A549 (cell line): Measurements from ENCODE around the gene CNTNAP5. TPM values are rescaled to one million over a fixed set of nuclear protein-coding genes. Genes with fewer than 3 reads are reported as not detected.

Experiments
- ATAC-seq, 2 experiments: fragments of 200-7000 bp in 1 of 2; fragments of >200 bp in 1 of 2; cut with Nextera tagmentation in 1 of 2; cut with Tn5 transposase in 1 of 2; 3 replicates each; pipeline versions ENCODE4 v1.8.0 to v1.9.1; 2018 to 2020; ENCODE audit warnings: mild to moderate bottlenecking in 1 of 2, moderate library complexity in 1 of 2
- CTCF ChIA-PET: fragments of 300-600 bp; sonication (Branson Sonifier 250); formaldehyde crosslinking; extraction: SDS; loops from one replicate; lab custom pipeline; 2021; ENCODE audit warnings: antibody characterized with exemption, inconsistent platforms; lab: Yijun Ruan, JAX
- POLR2A ChIA-PET: fragments of 350-600 bp; formaldehyde crosslinking; extraction: SDS; loops from one replicate; lab custom pipeline; 2021; ENCODE audit warnings: antibody characterized with exemption, inconsistent platforms; lab: Yijun Ruan, JAX
- DNase-seq, 2 experiments: peaks; one replicate each; pipeline versions ENCODE4 v3.0.0 to v3.0.0-alpha.2; 2011 to 2016; ENCODE audit warnings: low read depth in 1 of 2, low spot score in 1 of 2
- FAIRE-seq: peaks from 2 replicates; lab custom pipeline; 2011; peaks lifted over from hg19 to GRCh38; lab: Jason Lieb, UNC
- H3K27ac ChIP-seq, 2 experiments: fragments of >200 bp; sonication (Bioruptor Twin); formaldehyde crosslinking; 3 replicates each; pipeline ENCODE4 v1.5.1; 2016 to 2017
- H3K4me1 ChIP-seq: fragments of >200 bp; sonication (Bioruptor Twin); formaldehyde crosslinking; 3 replicates; pipeline ENCODE4 v1.6.1; 2016
- H3K4me2 ChIP-seq: fragments of >200 bp; sonication (Bioruptor Twin); formaldehyde crosslinking; 3 replicates; pipeline ENCODE4 v1.6.1; 2016
- H3K4me3 ChIP-seq: fragments of >200 bp; sonication (Bioruptor Twin); formaldehyde crosslinking; 3 replicates; pipeline ENCODE4 v1.5.1; 2016
- H3K9me3 ChIP-seq: fragments of >200 bp; sonication (Bioruptor Twin); formaldehyde crosslinking; 3 replicates; pipeline ENCODE4 v1.6.1; 2016
- ATOH8 ChIP-seq: fragments of 250-450 bp; sonication (Bioruptor Pico); IDR thresholded peaks from 2 replicates; pipeline ENCODE4 v1.5.0; 2020; ENCODE audit warnings: low read depth, mild to moderate bottlenecking, moderate library complexity
- CBX2 ChIP-seq: fragments of 200-600 bp; sonication (generic); IDR thresholded peaks from 2 replicates; pipeline ENCODE4 v1.6.1; 2016; ENCODE audit warnings: low read depth, mild to moderate bottlenecking, borderline replicate concordance
- CBX8 ChIP-seq: fragments of 200-600 bp; sonication (generic); IDR thresholded peaks from 2 replicates; pipeline ENCODE4 v1.6.1; 2016
- CHD2 ChIP-seq: fragments of 150-350 bp; IDR thresholded peaks from 2 replicates; pipeline ENCODE4 v1.6.1; 2014; ENCODE audit warnings: low read length; ENCODE audit not compliant: partially characterized antibody
- ESRRA ChIP-seq: fragments of 150-350 bp; IDR thresholded peaks from 2 replicates; pipeline ENCODE4 v1.6.1; 2014; ENCODE audit warnings: mild to moderate bottlenecking, low read length, borderline replicate concordance
- FOSL2 ChIP-seq, 2 experiments: fragments of 450-650 bp in 1 of 2; fragments of >200 bp in 1 of 2; sonication (Bioruptor Twin) in 1 of 2; formaldehyde crosslinking; IDR thresholded peaks; 2 replicates each; pipeline versions ENCODE4 v1.5.0 to v1.6.1; 2016 to 2020; ENCODE audit warnings: mild to moderate bottlenecking in 1 of 2, moderate library complexity in 1 of 2
- FOXS1 ChIP-seq: fragments of 250-450 bp; sonication (Bioruptor Pico); IDR thresholded peaks from 2 replicates; pipeline ENCODE4 v1.5.0; 2020; ENCODE audit warnings: mild to moderate bottlenecking, moderate library complexity
- HEYL ChIP-seq: fragments of 250-450 bp; sonication (Bioruptor Pico); IDR thresholded peaks from 2 replicates; pipeline ENCODE4 v1.8.0; 2021; ENCODE audit warnings: mild to moderate bottlenecking, moderate library complexity
- HOXB13 ChIP-seq: fragments of 250-450 bp; sonication (Bioruptor Pico); IDR thresholded peaks from 2 replicates; pipeline ENCODE4 v1.5.0; 2020; ENCODE audit warnings: low read depth, mild to moderate bottlenecking, moderate library complexity
- KDM1A ChIP-seq: fragments of 200-600 bp; sonication (generic); IDR thresholded peaks from 2 replicates; pipeline ENCODE4 v1.6.1; 2016; ENCODE audit warnings: low read depth, mild to moderate bottlenecking
- KDM5A ChIP-seq: fragments of 200-600 bp; sonication (generic); IDR thresholded peaks from 2 replicates; pipeline ENCODE4 v1.6.1; 2016; ENCODE audit warnings: antibody characterized with exemption, mild to moderate bottlenecking
- MAFK ChIP-seq: fragments of 450-650 bp; IDR thresholded peaks from 2 replicates; pipeline ENCODE4 v1.6.1; 2014; ENCODE audit not compliant: partially characterized antibody
- MAZ ChIP-seq: fragments of 150-350 bp; IDR thresholded peaks from 2 replicates; pipeline ENCODE4 v1.6.1; 2014; ENCODE audit warnings: antibody characterized with exemption, low read depth, low read length, borderline replicate concordance
- NPAS2 ChIP-seq: fragments of 250-450 bp; sonication (Bioruptor Pico); IDR thresholded peaks from 2 replicates; pipeline ENCODE4 v1.8.0; 2022; ENCODE audit warnings: mild to moderate bottlenecking, moderate library complexity, borderline replicate concordance
- PHF8 ChIP-seq: fragments of 200-600 bp; sonication (generic); IDR thresholded peaks from 2 replicates; pipeline ENCODE4 v1.6.1; 2016; ENCODE audit warnings: low read depth, mild to moderate bottlenecking, antibody characterized with exemption, moderate library complexity, borderline replicate concordance
- POLR2AphosphoS2 ChIP-seq: conservative IDR thresholded peaks from 2 replicates; pipeline ENCODE4 v1.6.1; 2012; ENCODE audit warnings: low read length, improper control_type of control experiment, inconsistent platforms
- RCOR1 ChIP-seq: fragments of 150-350 bp; IDR thresholded peaks from 2 replicates; pipeline ENCODE4 v1.6.1; 2014; ENCODE audit warnings: antibody characterized with exemption, low read length, low read depth
- REST ChIP-seq: fragments of 200-600 bp; sonication (generic); IDR thresholded peaks from 2 replicates; pipeline ENCODE4 v1.6.1; 2016; ENCODE audit warnings: antibody characterized with exemption, mild to moderate bottlenecking, moderate library complexity
- RFX5 ChIP-seq: fragments of 450-650 bp; IDR thresholded peaks from 2 replicates; pipeline ENCODE4 v1.7.1; 2014; ENCODE audit warnings: antibody characterized with exemption, mild to moderate bottlenecking, moderate library complexity
- RNF2 ChIP-seq: fragments of 200-600 bp; sonication (generic); IDR thresholded peaks from 2 replicates; pipeline ENCODE4 v1.6.1; 2016; ENCODE audit warnings: low read depth, mild to moderate bottlenecking, antibody characterized with exemption, moderate library complexity, borderline replicate concordance
- SMC3 ChIP-seq: fragments of >200 bp; sonication (Bioruptor Twin); formaldehyde crosslinking; IDR thresholded peaks from 3 replicates; pipeline ENCODE4 v1.6.1; 2018; ENCODE audit warnings: inconsistent platforms
- ZC3H11A ChIP-seq: fragments of 450-650 bp; IDR thresholded peaks from 2 replicates; pipeline ENCODE4 v1.6.1; 2014; ENCODE audit warnings: antibody characterized with exemption, mild to moderate bottlenecking
- ZSCAN20 ChIP-seq: fragments of 250-450 bp; sonication (Bioruptor Pico); IDR thresholded peaks from 2 replicates; pipeline ENCODE4 v1.8.0; 2022; ENCODE audit warnings: mild to moderate bottlenecking, moderate library complexity
- WGBS: methylation state at CpG from one replicate; pipeline ENCODE4 v1.1.6; 2017; ENCODE audit errors: missing lambda C conversion rate; 5-methylcytosine and 5-hydroxymethylcytosine counted together
- polyA plus RNA-seq, 4 experiments: library from polyadenylated mRNA; depleted of rRNA in 3 of 4; stranded (reverse); fragments of >200 nt; fragmentation: RNase III in 1 of 4; extraction: RNeasy Plus Mini Kit Qiagen cat#74134 plus additional on column Dnase treatment in 1 of 4; gene quantifications; 2 replicates in 3 of 4; 3 replicates in 1 of 4; pipeline ENCODE4 v1.2.3, GENCODE V29; 2011 to 2017
- TF ChIP-seq, protein P1 (sequence below): IDR thresholded peaks from 2 replicates; pipeline ENCODE4 v1.6.1; 2012; ENCODE audit warnings: low read depth, borderline replicate concordance

Gene CNTNAP5
- polyA plus RNA-seq, 2 of the 4 experiments (the other 2 are of a cell fraction): not detected

DNA sequence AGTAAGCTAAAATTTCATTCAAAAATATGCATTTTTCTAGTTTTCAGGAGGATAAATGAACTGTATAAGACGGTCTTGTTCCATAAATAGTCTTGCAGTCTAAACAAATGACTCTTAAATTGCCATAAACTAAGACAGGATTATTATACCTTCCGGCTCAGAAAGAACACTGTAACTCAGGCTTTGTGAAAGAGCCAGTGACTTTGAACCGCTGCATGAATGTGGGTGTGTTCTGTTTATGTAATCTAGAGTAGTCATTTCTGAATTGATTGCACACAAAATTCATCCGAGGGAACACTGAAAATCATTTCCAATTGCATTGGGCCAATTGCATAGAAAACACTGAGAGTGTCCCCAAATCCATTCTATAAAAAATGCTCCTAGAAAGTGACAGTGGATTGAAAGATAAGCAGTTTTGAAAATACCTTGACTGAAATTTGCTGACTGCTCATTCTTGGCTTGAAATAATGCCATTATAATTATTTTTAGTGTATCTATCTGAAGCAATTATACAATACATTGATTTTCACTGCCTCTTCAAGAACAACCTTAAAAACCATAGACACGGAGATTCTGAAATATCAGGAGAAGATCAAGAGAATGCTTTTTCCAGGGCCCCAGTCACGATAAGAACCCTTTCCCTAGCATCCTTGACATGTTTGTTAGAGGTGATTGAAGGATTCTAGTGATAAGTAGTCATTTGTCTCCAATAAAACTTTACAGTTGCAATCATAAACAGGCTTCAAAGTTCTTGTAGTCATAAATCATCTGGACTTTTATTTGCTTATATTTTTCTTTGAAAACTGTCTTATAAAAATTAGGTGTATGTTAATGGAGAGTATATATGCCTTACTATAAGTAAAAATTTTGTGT is 55.4 kb downstream of the CNTNAP5 start:
- POLR2A ChIA-PET: no interaction called here
- TF ChIP-seq RNF2: no peak
- TF ChIP-seq MAFK: peak; percentile 60
- TF ChIP-seq KDM5A: no peak
- no peak for TF ChIP-seq PHF8
- TF ChIP-seq CBX8: no peak
- TF ChIP-seq ATOH8 (CRISPR knock-in tag): no peak
- no peak for TF ChIP-seq RCOR1
- no peak for TF ChIP-seq ZSCAN20
- ATAC-seq (no peak), DNase-seq (no peak), FAIRE-seq (no peak)
- no peak overlapping the region for H3K27ac ChIP-seq
- 14% methylated on average over 6 of the region's 6 CpGs for WGBS
- H3K4me1 ChIP-seq: no peaks in the 10 kb centered on the region
- H3K4me3 ChIP-seq: no peak overlapping the region
- no peaks in the 10 kb centered on the region for H3K9me3 ChIP-seq
- CTCF ChIA-PET: no interaction called here
- no peak overlapping the region for H3K4me2 ChIP-seq

DNA sequence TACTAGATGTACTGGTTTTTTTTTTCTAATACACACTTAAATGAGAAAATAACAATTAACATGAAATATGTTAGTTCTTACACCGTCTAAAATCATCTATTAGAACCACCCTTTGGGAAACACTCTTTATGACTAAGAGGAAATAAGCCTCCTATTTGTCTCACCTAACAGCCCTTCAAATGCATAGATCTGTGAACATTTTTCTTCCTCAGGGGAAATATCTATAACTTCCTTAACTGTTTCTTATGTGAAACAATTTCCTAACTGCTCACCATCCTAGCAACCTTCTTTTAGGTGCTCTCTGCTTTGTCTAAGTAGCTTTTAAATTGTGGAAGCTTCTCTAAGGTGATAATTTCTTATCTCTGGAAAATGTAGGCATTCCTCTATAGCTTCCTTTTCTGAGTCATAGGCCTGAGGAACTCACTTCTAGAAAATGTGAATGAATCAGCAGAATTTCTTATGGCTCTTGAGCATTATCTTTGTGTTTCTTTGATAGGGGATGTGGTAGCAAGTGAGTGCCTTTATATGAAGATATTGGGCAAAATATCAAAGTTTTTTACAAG is 56.1 kb downstream of the CNTNAP5 start:
- no peak for ATAC-seq
- H3K4me2 ChIP-seq: no peak overlapping the region
- TF ChIP-seq MAFK (peak; percentile 52), HEYL (CRISPR knock-in tag) (no peak), RFX5 (no peak)
- TF ChIP-seq, all 56 proteins: peak for 1
- WGBS: 3% methylated on average over 1 of the region's 1 CpG
- CTCF ChIA-PET: no interaction called here
- no peak overlapping the region for H3K4me3 ChIP-seq
- H3K9me3 ChIP-seq: no peaks in the 10 kb centered on the region
- no peak overlapping the region for H3K27ac ChIP-seq
- DNase-seq (no peak), FAIRE-seq (no peak)
- no peaks in the 10 kb centered on the region for H3K4me1 ChIP-seq
- POLR2A ChIA-PET: no interaction called here

DNA sequence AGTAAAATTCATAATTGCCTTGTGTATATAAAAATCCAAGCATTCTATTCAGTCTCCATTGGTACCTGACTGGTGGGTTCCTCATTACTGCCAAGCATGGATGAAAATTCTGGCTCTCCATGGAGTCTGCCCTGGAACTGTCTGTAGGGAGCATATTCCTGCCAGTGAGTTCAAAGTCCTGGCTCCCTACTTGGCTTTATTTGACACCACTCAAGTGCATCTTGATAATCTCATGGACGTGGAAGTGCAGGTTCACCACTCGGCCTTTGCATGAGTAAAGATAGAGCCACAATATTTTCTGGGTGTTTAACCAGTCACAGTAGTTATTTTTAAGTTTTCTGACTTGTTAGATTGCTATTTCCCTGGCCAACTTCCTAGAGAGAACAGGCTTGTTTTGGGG is 63.5 kb downstream of the CNTNAP5 start:
- WGBS: 0% methylated on average over 2 of the region's 2 CpGs
- DNase-seq (no peak), FAIRE-seq (no peak), ATAC-seq (no peak)
- ChIA-PET CTCF (interaction anchor here (1.1 kb wide), 1 partner anchor 12 kb away, joined by 3 read pairs; no protein-coding TSS in a partner anchor), POLR2A (no interaction called here)
- no peaks in the 10 kb centered on the region for H3K4me1 ChIP-seq
- no peak overlapping the region for H3K4me2 ChIP-seq
- H3K9me3 ChIP-seq: no peaks in the 10 kb centered on the region
- no peak overlapping the region for H3K27ac ChIP-seq
- no peak for TF ChIP-seq ESRRA
- no peak for TF ChIP-seq PHF8
- TF ChIP-seq POLR2AphosphoS2: no peak
- no peak for TF ChIP-seq HOXB13 (CRISPR knock-in tag)
- TF ChIP-seq FOXS1 (CRISPR knock-in tag): no peak
- TF ChIP-seq HEYL (CRISPR knock-in tag): no peak
- no peak for TF ChIP-seq MAZ
- TF ChIP-seq CHD2: no peak
- no peak for TF ChIP-seq FOSL2 (IDR thresholded peaks at IDR 0.05)
- no peak for TF ChIP-seq FOSL2 (CRISPR knock-in tag; IDR thresholded peaks at IDR 0.05)
- no peak for TF ChIP-seq SMC3
- TF ChIP-seq, protein P1, sequence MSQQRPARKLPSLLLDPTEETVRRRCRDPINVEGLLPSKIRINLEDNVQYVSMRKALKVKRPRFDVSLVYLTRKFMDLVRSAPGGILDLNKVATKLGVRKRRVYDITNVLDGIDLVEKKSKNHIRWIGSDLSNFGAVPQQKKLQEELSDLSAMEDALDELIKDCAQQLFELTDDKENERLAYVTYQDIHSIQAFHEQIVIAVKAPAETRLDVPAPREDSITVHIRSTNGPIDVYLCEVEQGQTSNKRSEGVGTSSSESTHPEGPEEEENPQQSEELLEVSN: no peak
- no peak for TF ChIP-seq ZC3H11A
- no peak for TF ChIP-seq CBX2
- TF ChIP-seq NPAS2: no peak
- no peak for TF ChIP-seq REST
- TF ChIP-seq KDM1A: no peak
- no peak overlapping the region for H3K4me3 ChIP-seq
